Activated naive CD4-positive, alpha-beta T cell treated with anti-CD3 and anti-CD28 coated beads, Interleukin-2, amount 50 U/mL, for 72 hours (primary cell): ENCODE results near the gene ATP6AP1. TPM values are rescaled to one million over a fixed set of nuclear protein-coding genes. Genes with fewer than 3 reads are reported as not detected.
"Not testable (repeated sequence)": the region's sequence is repeated elsewhere in the genome, so short reads cannot be mapped to it uniquely, and the experiment has no call there.

ENCODE experiments used
- ATAC-seq, 2 donors: fragments of 150-1000 bp; cut with Tn5 transposase; 2 replicates each; pipeline ENCODE4 v1.10.0; 2021; ENCODE audit warnings: mild to moderate bottlenecking in 2 of 2, moderate library complexity in 2 of 2
- DNase-seq, 2 donors: peaks; one replicate each; pipeline ENCODE4 v3.0.0; 2021 to 2022; ENCODE audit warnings: low spot score in 2 of 2
- H3K27ac Mint-ChIP-seq, 2 donors: one replicate each; pipeline ENCODE4 v1.8.0; 2022; ENCODE audit warnings: mild to moderate bottlenecking in 2 of 2, mixed read lengths in 2 of 2
- H3K36me3 Mint-ChIP-seq, 2 donors: one replicate each; pipeline ENCODE4 v1.8.0; 2022; ENCODE audit warnings: mixed read lengths in 2 of 2
- H3K9me3 Mint-ChIP-seq, 2 donors: one replicate each; pipeline ENCODE4 v1.8.0; 2022; ENCODE audit warnings: mixed read lengths in 2 of 2
- total RNA-seq, 2 donors: library from RNA; stranded (reverse); gene quantifications; one replicate each; pipeline ENCODE4 v1.2.3, GENCODE V29; 2022

The ATP6AP1 gene
- total RNA-seq, 2 donors from 2014 or later: 26.9 to 44.5 TPM

GRCh38 chrX:154396973-154397887 is 31.2 kb upstream of the ATP6AP1 start:
- Mint-ChIP-seq H3K9me3 (no peaks in the 10 kb centered on the region), H3K36me3 (peaks cover 25 to 31% of the 10 kb centered on the region in 2 donors), H3K27ac (peak overlapping the region; percentile 100)
- peak; percentile 65 to 67 for ATAC-seq
- peak; percentile 61 to 72 for DNase-seq

- DNase-seq (peak; percentile 86 to 95), ATAC-seq (peak; percentile 80 to 87)
- Mint-ChIP-seq H3K36me3 (peaks cover 25 to 31% of the 10 kb centered on the region in 2 donors), H3K27ac (peak within 1 kb of the TSS; percentile 100), H3K9me3 (no peaks in the 10 kb centered on the region)
These were observed 30.4 kb upstream of the ATP6AP1 start, which contains the start of gene RPL10 for GRCh38 chrX:154397888-154398667. Gene RPL10, plus strand, starts transcription at chrX:154398377. Its CDS starts 143 bp downstream, at chrX:154398520.

- peaks cover 25 to 31% of the 10 kb centered on the region in 2 donors for H3K36me3 Mint-ChIP-seq
- peak overlapping the region; percentile 100 for H3K27ac Mint-ChIP-seq
- ATAC-seq (peak; percentile 7 to 41), DNase-seq (peak; percentile 75 to 81)
- no peaks in the 10 kb centered on the region for H3K9me3 Mint-ChIP-seq
These were observed 29.6 kb upstream of the ATP6AP1 start for GRCh38 chrX:154398668-154399526.

- peak overlapping the region; percentile 100 for H3K27ac Mint-ChIP-seq
- peaks cover 25 to 31% of the 10 kb centered on the region in 2 donors for H3K36me3 Mint-ChIP-seq
- ATAC-seq (peak in 1 of 2 donors; percentile 1), DNase-seq (no peak)
- H3K9me3 Mint-ChIP-seq: no peaks in the 10 kb centered on the region
These were observed 28.7 kb upstream of the ATP6AP1 start for GRCh38 chrX:154399527-154400368.

- not testable (repeated sequence) for H3K9me3 Mint-ChIP-seq, DNase-seq, ATAC-seq
- Mint-ChIP-seq H3K36me3 (peaks cover 25 to 31% of the 10 kb centered on the region in 2 donors), H3K27ac (peak overlapping the region; percentile 100)
These were observed 28.1 kb upstream of the ATP6AP1 start for GRCh38 chrX:154400369-154400817.

GRCh38 chrX:154401045-154401799 is 27.3 kb upstream of the ATP6AP1 start:
- no peak for ATAC-seq
- no peaks in the 10 kb centered on the region for H3K9me3 Mint-ChIP-seq
- peak overlapping the region; percentile 100 for H3K27ac Mint-ChIP-seq
- DNase-seq: no peak
- H3K36me3 Mint-ChIP-seq: peaks cover 25 to 31% of the 10 kb centered on the region in 2 donors

GRCh38 chrX:154401918-154402621 is 26.4 kb upstream of the ATP6AP1 start:
- peak overlapping the region; percentile 96 to 100 for H3K27ac Mint-ChIP-seq
- no peaks in the 10 kb centered on the region for H3K9me3 Mint-ChIP-seq
- no peak for DNase-seq
- ATAC-seq: peak in 1 of 2 donors; percentile 1
- peaks cover 25 to 31% of the 10 kb centered on the region in 2 donors for H3K36me3 Mint-ChIP-seq

- peaks cover 25 to 31% of the 10 kb centered on the region in 2 donors for H3K36me3 Mint-ChIP-seq
- H3K9me3 Mint-ChIP-seq: no peaks in the 10 kb centered on the region
- no peak for DNase-seq
- ATAC-seq: peak in 1 of 2 donors; percentile 7
- peak overlapping the region in 1 of 2 donors; percentile 96 for H3K27ac Mint-ChIP-seq
These were observed 25.8 kb upstream of the ATP6AP1 start for GRCh38 chrX:154402622-154403127.

- peak overlapping the region in 1 of 2 donors; percentile 40 for H3K27ac Mint-ChIP-seq
- peak in 1 of 2 donors; percentile 9 for ATAC-seq
- no peak for DNase-seq
- no peaks in the 10 kb centered on the region for H3K9me3 Mint-ChIP-seq
- H3K36me3 Mint-ChIP-seq: peaks cover 21 to 26% of the 10 kb centered on the region in 2 donors
These were observed 25.3 kb upstream of the ATP6AP1 start for GRCh38 chrX:154403192-154403591.

GRCh38 chrX:154403858-154404257 is 24.6 kb upstream of the ATP6AP1 start:
- ATAC-seq (no peak), DNase-seq (no peak)
- H3K9me3 Mint-ChIP-seq: no peaks in the 10 kb centered on the region
- H3K36me3 Mint-ChIP-seq: peaks cover 14 to 19% of the 10 kb centered on the region in 2 donors
- H3K27ac Mint-ChIP-seq: no peak overlapping the region

- no peak for DNase-seq
- peak overlapping the region; percentile 35 to 87 for H3K27ac Mint-ChIP-seq
- H3K9me3 Mint-ChIP-seq: no peaks in the 10 kb centered on the region
- peak in 1 of 2 donors; percentile 15 for ATAC-seq
- H3K36me3 Mint-ChIP-seq: peaks cover 5 to 11% of the 10 kb centered on the region in 2 donors
These were observed 23.8 kb upstream of the ATP6AP1 start for GRCh38 chrX:154404625-154405192.

- DNase-seq (no peak), ATAC-seq (no peak)
- Mint-ChIP-seq H3K36me3 (no peaks in the 10 kb centered on the region), H3K27ac (peak overlapping the region; percentile 65 to 81), H3K9me3 (no peaks in the 10 kb centered on the region)
These were observed 19.7 kb upstream of the ATP6AP1 start for GRCh38 chrX:154408659-154409221.

GRCh38 chrX:154409222-154409871 is 19.1 kb upstream of the ATP6AP1 start, which contains the start of gene DNASE1L1:
Gene DNASE1L1, minus strand, starts transcription at chrX:154409254. Its CDS starts 3,686 bp downstream, at chrX:154405568.
- H3K9me3 Mint-ChIP-seq: no peaks in the 10 kb centered on the region
- H3K36me3 Mint-ChIP-seq: no peaks in the 10 kb centered on the region
- ATAC-seq (peak; percentile 7 to 42), DNase-seq (no peak)
- peak within 1 kb of the TSS; percentile 65 to 81 for H3K27ac Mint-ChIP-seq
